K562 (cell line): ENCODE measurements around the gene TTC28. TPM values are rescaled to one million over a fixed set of nuclear protein-coding genes. Genes with fewer than 3 reads are reported as not detected.

ENCODE experiments used
- ATAC-seq: fragments of 200-7000 bp; cut with Tn5 transposase; 3 replicates; pipeline ENCODE4 v1.9.1; 2020; ENCODE audit warnings: moderate library complexity
- BruUV-seq: library from RNA; stranded (reverse); fragments of 400-500 nt; replicated peaks from 2 replicates; lab custom pipeline; 2021; lab: Mats Ljungman, UMichigan
- CTCF ChIA-PET: fragments of 300-600 bp; formaldehyde crosslinking; extraction: SDS; loops from one replicate; lab custom pipeline; 2021; ENCODE audit warnings: low intra/inter-chr PET ratio; lab: Yijun Ruan, JAX
- POLR2A ChIA-PET: fragments of 300-600, 350-650 bp; sonication (Branson Sonifier 250); formaldehyde crosslinking; extraction: SDS; loops from one replicate; lab custom pipeline; 2021; ENCODE audit warnings: antibody characterized with exemption, inconsistent platforms; lab: Yijun Ruan, JAX
- DNase-seq, 4 experiments: peaks; one replicate each; pipeline versions ENCODE4 v3.0.0 to v3.0.0-alpha.2; 2011 to 2018; ENCODE audit warnings: low spot score in 3 of 4, mixed read lengths in 3 of 4; ENCODE audit errors: extremely low read depth in 1 of 4
- FAIRE-seq: peaks from 2 replicates; lab custom pipeline; 2011; peaks lifted over from hg19 to GRCh38; lab: Jason Lieb, UNC
- H2AFZ ChIP-seq: 2 replicates; pipeline ENCODE4 v1.6.0; 2011; ENCODE audit warnings: low read depth, low read length, control low read depth, inconsistent platforms
- H3K27ac ChIP-seq: fragments of 200-600 bp; 3 replicates; pipeline ENCODE4 v1.8.0; 2011; ENCODE audit warnings: low read depth, mild to moderate bottlenecking, control low read depth, inconsistent platforms, low read length, moderate library complexity, mixed read lengths; ENCODE audit errors: extremely low read depth
- H3K27me3 ChIP-seq, 2 experiments: fragments of 300-600 bp in 1 of 2; 2 replicates in 1 of 2; 3 replicates in 1 of 2; pipeline versions ENCODE4 v1.6.0 to v1.8.0; 2011; ENCODE audit warnings: inconsistent platforms in 2 of 2, low read length in 2 of 2, mild to moderate bottlenecking in 1 of 2, mixed read lengths in 1 of 2, moderate library complexity in 1 of 2; ENCODE audit not compliant: control insufficient read depth in 2 of 2, insufficient read depth in 2 of 2
- H3K36me3 ChIP-seq: fragments of 300-600 bp; 3 replicates; pipeline ENCODE4 v1.8.0; 2011; ENCODE audit warnings: mild to moderate bottlenecking, low read length, inconsistent platforms; ENCODE audit not compliant: control insufficient read depth, insufficient read depth
- H3K4me1 ChIP-seq, 2 experiments: fragments of 200-600 bp in 1 of 2; replicated peaks in 1 of 2; 2 replicates in 1 of 2; 3 replicates in 1 of 2; pipeline versions ENCODE4 v1.5.1 to v1.8.0; 2011; ENCODE audit warnings: inconsistent platforms in 2 of 2, low read length in 2 of 2, mild to moderate bottlenecking in 1 of 2, mixed read lengths in 1 of 2, moderate library complexity in 1 of 2; ENCODE audit not compliant: control insufficient read depth in 2 of 2, insufficient read depth in 2 of 2
- H3K4me2 ChIP-seq: 2 replicates; pipeline ENCODE4 v1.6.1; 2011; ENCODE audit warnings: low read length, control low read depth, inconsistent platforms, mixed read lengths; ENCODE audit not compliant: insufficient read depth
- H3K4me3 ChIP-seq: fragments of 200-600 bp; sonication (generic), shearing (Covaris generic); 2 replicates; pipeline ENCODE4 v1.5.1; 2016; ENCODE audit warnings: control low read depth, inconsistent platforms
- H3K79me2 ChIP-seq: fragments of 200-600 bp; 3 replicates; pipeline ENCODE4 v1.8.0; 2011; ENCODE audit warnings: low read length, inconsistent platforms; ENCODE audit not compliant: control insufficient read depth, insufficient read depth
- H3K9ac ChIP-seq, 2 experiments: 2 replicates each; pipeline versions ENCODE4 v1.6.0 to v1.6.1; 2011; ENCODE audit warnings: low read depth in 2 of 2, low read length in 2 of 2, control low read depth in 1 of 2, inconsistent platforms in 1 of 2, mild to moderate bottlenecking in 1 of 2, mixed read lengths in 1 of 2; ENCODE audit not compliant: insufficient read depth in 1 of 2
- H3K9me1 ChIP-seq: one replicate; pipeline ENCODE4 v1.6.0; 2011; ENCODE audit warnings: inconsistent platforms, mild to moderate bottlenecking, low read length, moderate library complexity; ENCODE audit not compliant: control insufficient read depth, insufficient read depth
- H3K9me3 ChIP-seq: replicated peaks from 2 replicates; pipeline ENCODE4 v1.5.1; 2011; ENCODE audit warnings: low read depth, low read length, inconsistent platforms; ENCODE audit not compliant: control insufficient read depth, insufficient read depth
- H4K20me1 ChIP-seq: replicated peaks from 2 replicates; pipeline ENCODE4 v1.6.1; 2011; ENCODE audit warnings: low read length, inconsistent platforms, mixed read lengths; ENCODE audit not compliant: control insufficient read depth, insufficient read depth
- POLR2A ChIP-seq: fragments of 450-650 bp; conservative IDR thresholded peaks from 2 replicates; pipeline ENCODE4 v1.6.1; 2016
- POLR3G ChIP-seq: IDR thresholded peaks from 2 replicates; pipeline ENCODE4 v1.6.1; 2011; ENCODE audit not compliant: insufficient read length, insufficient replicate concordance; ENCODE audit errors: extremely low read depth
- TCF3 ChIP-seq: sonication (generic); formaldehyde crosslinking; IDR thresholded peaks from 2 replicates; pipeline ENCODE4 v1.4.0; 2020; ENCODE audit warnings: mild to moderate bottlenecking, missing genetic modification reagents
- ZNF778 ChIP-seq: fragments of 450-650 bp; formaldehyde crosslinking; IDR thresholded peaks from 2 replicates; pipeline ENCODE4 v1.4.0; 2020; ENCODE audit warnings: mild to moderate bottlenecking, moderate library complexity
- WGBS: fragments of 100-300 bp; shearing (Covaris generic); methylation state at CpG from one replicate; pipeline ENCODE4 v1.1.6; 2016; ENCODE audit warnings: low coverage, mixed read lengths; ENCODE audit not compliant: insufficient coverage; ENCODE audit errors: missing lambda C conversion rate; 5-methylcytosine and 5-hydroxymethylcytosine counted together
- in situ Hi-C: fragments of 300-500 bp; cut with MboI; formaldehyde crosslinking; loops from 4 replicates; pipeline ENCODE4 v1.15.0; 2018; ENCODE audit warnings: inconsistent platforms, mixed read lengths
- intact Hi-C: fragments of 100-400 bp; cut with micrococcal nuclease; formaldehyde crosslinking; loops from 2 replicates; pipeline ENCODE4 v1.14.2; 2022
- polyA plus RNA-seq, 8 experiments: library from polyadenylated mRNA; depleted of rRNA in 4 of 8; stranded (reverse) in 5 of 8; unstranded in 3 of 8; fragments of >200 nt; fragmentation: Nextera tagmentation in 2 of 8; fragmentation: Illumina TruSeq in 1 of 8; extraction: Ambion mirVana in 2 of 8; extraction: Trizol in 1 of 8; gene quantifications; 2 replicates each; pipeline versions ENCODE4 v1.2.1 to v1.2.3, GENCODE V29; 2011 to 2014; ENCODE audit warnings: inconsistent platforms in 1 of 8, missing spikeins in 1 of 8
- total RNA-seq, 7 experiments: library from RNA; depleted of rRNA in 6 of 7; stranded (reverse); fragments of >200 nt in 6 of 7; fragmentation: Illumina TruSeq in 2 of 7; extraction: Trizol in 2 of 7; gene quantifications; 2 replicates each; pipeline versions ENCODE4 v1.2.1 to v1.2.3, GENCODE V29; 2011 to 2021; ENCODE audit warnings: low replicate concordance in 1 of 7
- TF ChIP-seq, protein P1 (sequence below): sonication (generic); formaldehyde crosslinking; IDR thresholded peaks from 2 replicates; pipeline ENCODE4 v1.9.0; 2022; ENCODE audit warnings: mild to moderate bottlenecking, missing genetic modification reagents
- TF ChIP-seq, protein P2 (sequence below), 2 experiments: IDR thresholded peaks; 2 replicates each; pipeline ENCODE4 v1.6.1; 2012; ENCODE audit warnings: improper control_type of control experiment in 2 of 2, low read depth in 2 of 2, low read length in 2 of 2, borderline replicate concordance in 1 of 2
- TF ChIP-seq, protein P3 (sequence below), 2 experiments: fragments of 450-650 bp; IDR thresholded peaks; 2 replicates each; pipeline ENCODE4 v1.6.1; 2018; ENCODE audit warnings: mild to moderate bottlenecking in 2 of 2, low read depth in 1 of 2; ENCODE audit not compliant: partially characterized antibody in 2 of 2

Gene TTC28
- total and polyA plus RNA-seq, 9 of the 15 experiments (the other 6 are each of a cell fraction or from before 2014, with no cell fraction given): 0.22 to 10.7 (median 3.1) TPM

DNA sequence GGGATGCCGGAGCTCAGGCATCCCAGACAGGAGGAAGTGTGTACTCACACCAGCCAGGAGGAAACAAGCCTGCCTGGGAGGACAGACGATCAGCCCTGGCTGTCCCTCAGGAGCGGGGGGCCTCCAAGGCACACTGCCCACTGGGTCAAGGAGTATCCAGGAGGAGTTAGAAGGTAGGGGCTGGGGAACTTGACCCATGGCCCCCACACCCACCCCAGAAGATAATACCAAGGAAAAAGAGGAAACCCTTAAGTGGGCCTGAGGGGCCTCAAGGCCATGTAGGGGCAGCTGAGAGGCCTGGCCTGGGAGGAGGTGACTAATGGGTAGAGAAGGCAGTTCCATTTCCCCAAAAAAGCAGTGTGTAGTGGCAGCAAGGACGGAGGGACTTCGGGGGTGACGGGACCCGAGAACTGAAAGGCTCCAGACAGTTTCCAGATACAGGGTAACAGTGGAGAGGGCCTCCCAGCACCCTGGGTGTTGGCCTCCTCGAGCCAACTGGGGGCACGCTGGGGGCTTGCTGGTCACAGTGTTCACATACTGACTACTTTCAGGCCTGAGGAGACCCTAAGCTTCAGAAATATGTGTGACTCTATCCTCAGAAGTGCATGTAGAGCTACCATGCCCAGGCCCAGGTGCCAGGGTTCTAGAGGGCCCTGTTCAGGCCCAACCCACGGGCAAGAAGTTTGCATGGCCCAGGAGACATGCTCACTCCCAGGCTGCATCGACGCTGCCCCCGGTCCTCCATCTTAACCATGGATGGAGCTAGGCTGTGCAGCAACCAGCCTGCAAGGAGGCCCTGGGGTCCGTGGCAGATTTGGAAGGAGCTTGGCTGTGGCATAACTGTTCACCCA lies 684.9 kb downstream of the TTC28 start (continued):
- TF ChIP-seq, protein P1, sequence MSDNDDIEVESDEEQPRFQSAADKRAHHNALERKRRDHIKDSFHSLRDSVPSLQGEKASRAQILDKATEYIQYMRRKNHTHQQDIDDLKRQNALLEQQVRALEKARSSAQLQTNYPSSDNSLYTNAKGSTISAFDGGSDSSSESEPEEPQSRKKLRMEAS (CRISPR knock-in tag): no peak

DNA sequence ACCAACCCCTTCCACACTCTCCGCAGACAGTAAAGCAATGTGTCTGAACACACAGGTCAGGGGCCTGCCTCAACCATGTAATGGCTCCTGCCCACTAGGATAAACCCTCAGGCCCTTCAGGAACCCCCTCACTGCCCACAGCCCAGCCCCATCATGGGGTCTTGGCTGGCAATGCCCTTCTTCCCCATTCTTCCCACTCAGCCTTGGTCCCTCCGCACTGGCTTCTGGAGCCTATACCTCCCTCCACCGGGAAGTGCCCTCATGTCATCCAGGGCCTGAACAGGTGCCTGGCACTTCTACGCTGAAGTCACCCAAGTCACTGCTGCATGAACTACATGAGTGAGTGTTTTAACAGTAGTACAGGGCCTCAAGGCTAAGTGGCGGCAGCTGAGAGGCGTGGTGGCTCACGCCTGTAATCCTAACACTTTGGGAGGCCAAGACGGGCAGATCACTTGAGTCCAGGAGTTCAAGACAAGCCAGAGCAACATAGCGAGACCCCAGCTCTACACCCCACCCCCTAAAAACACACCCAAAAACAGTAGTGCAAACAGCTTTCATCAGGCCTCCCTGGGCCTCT lies 685.8 kb downstream of the TTC28 start:
- no TSS peak for BruUV-seq
- Histone ChIP-seq H3K9ac (no peak overlapping the region), H3K27ac (no peak overlapping the region), H3K4me3 (no peak overlapping the region), H3K9me3 (no peaks in the 10 kb centered on the region), H2AFZ (no peak overlapping the region), H3K79me2 (no peaks in the 10 kb centered on the region), H3K4me2 (no peak overlapping the region), H3K36me3 (no peaks in the 10 kb centered on the region), H3K27me3 (no peaks in the 10 kb centered on the region), H3K9me1 (no peaks in the 10 kb centered on the region), H3K4me1 (peaks cover 2 to 14% of the 10 kb centered on the region in 2 experiments; a peak in 3 of 5 replicates), H4K20me1 (no peaks in the 10 kb centered on the region)
- ATAC-seq (no peak), FAIRE-seq (no peak), DNase-seq (no peak)
- 77% methylated on average over 9 of the region's 9 CpGs for WGBS
- in situ Hi-C loops (no loop called here), intact Hi-C loops (no loop called here)
- CTCF ChIA-PET: interaction anchor here (0.9 kb wide), 1 partner anchor 105 kb away, joined by 4 read pairs; no protein-coding TSS in a partner anchor
- TF ChIP-seq TCF3 (CRISPR knock-in tag) (no peak), ZNF778 (CRISPR knock-in tag) (no peak), POLR3G (no peak), POLR2A (no peak)
- TF ChIP-seq, protein P2, sequence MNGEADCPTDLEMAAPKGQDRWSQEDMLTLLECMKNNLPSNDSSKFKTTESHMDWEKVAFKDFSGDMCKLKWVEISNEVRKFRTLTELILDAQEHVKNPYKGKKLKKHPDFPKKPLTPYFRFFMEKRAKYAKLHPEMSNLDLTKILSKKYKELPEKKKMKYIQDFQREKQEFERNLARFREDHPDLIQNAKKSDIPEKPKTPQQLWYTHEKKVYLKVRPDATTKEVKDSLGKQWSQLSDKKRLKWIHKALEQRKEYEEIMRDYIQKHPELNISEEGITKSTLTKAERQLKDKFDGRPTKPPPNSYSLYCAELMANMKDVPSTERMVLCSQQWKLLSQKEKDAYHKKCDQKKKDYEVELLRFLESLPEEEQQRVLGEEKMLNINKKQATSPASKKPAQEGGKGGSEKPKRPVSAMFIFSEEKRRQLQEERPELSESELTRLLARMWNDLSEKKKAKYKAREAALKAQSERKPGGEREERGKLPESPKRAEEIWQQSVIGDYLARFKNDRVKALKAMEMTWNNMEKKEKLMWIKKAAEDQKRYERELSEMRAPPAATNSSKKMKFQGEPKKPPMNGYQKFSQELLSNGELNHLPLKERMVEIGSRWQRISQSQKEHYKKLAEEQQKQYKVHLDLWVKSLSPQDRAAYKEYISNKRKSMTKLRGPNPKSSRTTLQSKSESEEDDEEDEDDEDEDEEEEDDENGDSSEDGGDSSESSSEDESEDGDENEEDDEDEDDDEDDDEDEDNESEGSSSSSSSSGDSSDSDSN (IDR thresholded peaks at IDR 0.05; ENCODE audit: borderline replicate concordance in 1 of 2, low read depth in 2 of 2, low read length in 2 of 2): no peak
- TF ChIP-seq, protein P3, sequence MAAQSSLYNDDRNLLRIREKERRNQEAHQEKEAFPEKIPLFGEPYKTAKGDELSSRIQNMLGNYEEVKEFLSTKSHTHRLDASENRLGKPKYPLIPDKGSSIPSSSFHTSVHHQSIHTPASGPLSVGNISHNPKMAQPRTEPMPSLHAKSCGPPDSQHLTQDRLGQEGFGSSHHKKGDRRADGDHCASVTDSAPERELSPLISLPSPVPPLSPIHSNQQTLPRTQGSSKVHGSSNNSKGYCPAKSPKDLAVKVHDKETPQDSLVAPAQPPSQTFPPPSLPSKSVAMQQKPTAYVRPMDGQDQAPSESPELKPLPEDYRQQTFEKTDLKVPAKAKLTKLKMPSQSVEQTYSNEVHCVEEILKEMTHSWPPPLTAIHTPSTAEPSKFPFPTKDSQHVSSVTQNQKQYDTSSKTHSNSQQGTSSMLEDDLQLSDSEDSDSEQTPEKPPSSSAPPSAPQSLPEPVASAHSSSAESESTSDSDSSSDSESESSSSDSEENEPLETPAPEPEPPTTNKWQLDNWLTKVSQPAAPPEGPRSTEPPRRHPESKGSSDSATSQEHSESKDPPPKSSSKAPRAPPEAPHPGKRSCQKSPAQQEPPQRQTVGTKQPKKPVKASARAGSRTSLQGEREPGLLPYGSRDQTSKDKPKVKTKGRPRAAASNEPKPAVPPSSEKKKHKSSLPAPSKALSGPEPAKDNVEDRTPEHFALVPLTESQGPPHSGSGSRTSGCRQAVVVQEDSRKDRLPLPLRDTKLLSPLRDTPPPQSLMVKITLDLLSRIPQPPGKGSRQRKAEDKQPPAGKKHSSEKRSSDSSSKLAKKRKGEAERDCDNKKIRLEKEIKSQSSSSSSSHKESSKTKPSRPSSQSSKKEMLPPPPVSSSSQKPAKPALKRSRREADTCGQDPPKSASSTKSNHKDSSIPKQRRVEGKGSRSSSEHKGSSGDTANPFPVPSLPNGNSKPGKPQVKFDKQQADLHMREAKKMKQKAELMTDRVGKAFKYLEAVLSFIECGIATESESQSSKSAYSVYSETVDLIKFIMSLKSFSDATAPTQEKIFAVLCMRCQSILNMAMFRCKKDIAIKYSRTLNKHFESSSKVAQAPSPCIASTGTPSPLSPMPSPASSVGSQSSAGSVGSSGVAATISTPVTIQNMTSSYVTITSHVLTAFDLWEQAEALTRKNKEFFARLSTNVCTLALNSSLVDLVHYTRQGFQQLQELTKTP (IDR thresholded peaks at IDR 0.05; ENCODE audit: low read depth in 1 of 2, partially characterized antibody in 2 of 2): no peak
- POLR2A ChIA-PET: no interaction called here
